Stimulated activated CD4-positive, alpha-beta T cell treated with anti-CD3 and anti-CD28 coated beads, Interleukin-15, amount 100 ng/mL, for 48 hours (primary cell): ENCODE data around the gene INPP5B.
"Not testable (repeated sequence)": the region's sequence is repeated elsewhere in the genome, so short reads cannot be mapped to it uniquely, and the experiment has no call there.

ENCODE experiments used
- DNase-seq, 2 donors: peaks; one replicate each; pipeline ENCODE4 v3.0.0-alpha.2; 2020; ENCODE audit warnings: low read depth in 2 of 2

The INPP5B gene

DNA sequence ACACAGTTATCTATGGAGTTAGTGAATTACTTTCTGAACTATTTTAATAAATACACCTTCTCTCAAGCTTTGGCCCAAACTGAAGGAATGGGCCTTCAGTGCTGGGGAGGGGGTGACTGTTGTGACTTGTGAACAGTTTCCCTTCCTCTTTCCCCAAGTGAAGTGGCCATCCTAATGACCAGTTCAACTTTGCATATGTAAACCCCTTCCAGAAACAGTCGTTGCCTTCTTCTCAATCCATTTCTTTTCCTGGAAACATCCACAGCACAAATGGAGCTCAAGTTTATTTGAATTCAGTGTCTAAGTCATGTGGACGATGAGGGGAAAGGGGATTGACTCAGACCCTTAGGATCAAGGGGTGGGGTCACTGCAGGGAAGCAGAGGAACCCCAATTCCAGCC is 1.3 kb upstream of the INPP5B start:
- DNase-seq: no peak

- DNase-seq: no peak
Observed at GRCh38 chr1:37947364-37947763, 511 bp upstream of the INPP5B start.

- DNase-seq: no peak
Observed at GRCh38 chr1:37945743-37946702, 830 bp downstream of the INPP5B start.

DNA sequence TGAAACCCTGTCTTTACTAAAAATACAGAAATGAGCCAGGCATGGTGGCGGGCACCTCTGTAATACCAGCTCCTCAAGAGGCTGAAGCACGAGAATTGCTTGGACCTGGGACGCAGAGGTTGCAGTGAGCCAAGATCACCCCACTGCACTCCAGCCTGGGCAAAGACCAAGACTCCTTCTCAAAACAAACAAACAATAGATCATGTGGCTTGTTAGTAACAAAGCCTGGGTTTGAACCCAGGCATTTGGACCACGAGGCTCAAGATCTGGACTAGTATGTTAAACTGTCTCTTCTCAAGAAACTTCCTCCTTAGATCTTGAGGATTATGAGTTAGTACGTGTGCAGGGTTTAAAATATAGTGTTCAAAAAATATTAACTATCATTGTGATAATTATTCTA is 1.6 kb downstream of the INPP5B start:
- DNase-seq: no peak

GRCh38 chr1:37944816-37945215 is 2.0 kb downstream of the INPP5B start:
- no peak for DNase-seq

DNA sequence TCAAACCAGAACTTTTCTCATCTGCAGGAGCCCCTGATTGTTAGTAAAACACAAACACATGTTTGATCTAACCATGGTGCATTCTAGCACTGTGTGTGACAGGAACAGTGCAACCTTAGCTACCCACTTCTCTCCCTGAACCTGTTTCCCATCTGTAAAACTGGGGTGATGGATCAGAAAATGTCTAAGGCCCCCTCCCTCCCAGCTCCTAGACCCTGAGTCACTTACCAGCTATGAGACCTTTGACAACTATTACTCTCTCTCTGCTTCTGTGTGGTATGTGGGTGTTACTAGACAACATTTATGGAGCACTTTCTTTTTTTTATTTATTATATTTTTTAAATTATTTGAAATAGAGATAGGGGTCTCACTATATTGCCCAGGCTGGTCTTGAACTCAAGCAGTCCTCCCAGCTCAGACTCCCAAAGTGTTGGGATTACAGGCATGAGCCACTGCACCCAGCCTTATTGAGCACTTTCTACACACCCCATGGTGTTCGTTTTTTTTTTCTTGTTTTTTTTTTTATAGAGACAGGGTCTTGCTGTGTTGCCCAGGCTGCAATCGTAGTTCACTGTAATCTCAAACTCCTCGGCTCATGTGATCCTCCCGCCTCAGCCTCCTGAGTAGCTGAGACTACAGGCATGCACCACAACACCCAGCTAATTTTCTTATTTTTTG is 2.6 kb downstream of the INPP5B start:
- DNase-seq: no peak

DNA sequence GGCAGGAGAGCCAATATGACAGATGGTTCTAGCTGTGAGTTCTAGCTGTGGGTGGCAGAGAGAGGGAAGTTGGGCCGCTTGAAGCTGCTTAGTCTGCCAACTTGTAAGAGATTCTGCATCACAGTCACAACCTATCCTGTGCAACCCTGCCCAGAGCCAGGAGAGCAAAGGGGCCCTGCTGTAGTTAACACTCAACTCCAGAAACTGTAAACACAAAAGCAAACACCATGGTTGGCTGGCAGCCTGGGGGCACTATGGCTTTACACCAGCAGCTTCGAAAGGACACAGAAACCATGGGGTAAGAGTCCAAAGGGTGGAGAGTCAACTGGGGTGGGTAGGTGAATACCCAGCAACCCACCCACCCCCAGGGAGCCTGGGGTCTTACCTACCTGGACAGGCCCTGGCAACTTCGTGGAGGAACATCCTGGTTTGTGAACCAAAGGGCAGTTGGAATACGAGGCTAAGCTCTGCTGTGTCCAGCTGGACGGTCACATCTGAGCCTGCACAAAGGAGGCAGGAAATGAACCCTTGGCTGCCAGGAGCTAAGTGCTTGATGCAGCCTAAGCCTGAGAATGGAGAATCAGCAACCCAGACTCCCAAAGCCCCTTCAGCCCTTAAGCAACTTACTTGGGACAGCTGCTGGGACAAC is 6.4 kb downstream of the INPP5B start:
- DNase-seq: no peak

DNA sequence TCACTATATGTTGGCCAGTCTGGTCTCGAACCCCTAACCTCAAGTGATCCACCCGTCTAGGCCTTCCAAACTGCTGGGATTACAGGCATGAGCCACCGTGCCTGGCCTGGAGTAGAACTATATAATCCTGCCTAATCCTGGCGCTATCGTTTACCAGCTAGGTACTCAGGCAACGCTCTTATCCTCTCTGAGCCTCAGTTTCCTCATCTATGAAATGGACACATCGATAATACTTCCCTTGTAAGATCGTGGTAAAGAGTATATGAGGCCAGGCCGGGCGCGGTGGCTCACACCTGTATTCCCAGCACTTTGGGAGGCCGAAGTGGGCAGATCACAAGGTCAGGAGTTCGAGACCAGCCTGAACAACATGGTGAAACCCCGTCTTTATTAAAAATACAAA is 10.1 kb downstream of the INPP5B start:
- DNase-seq: not testable (repeated sequence)

GRCh38 chr1:37932759-37933158 is 14.1 kb downstream of the INPP5B start:
- DNase-seq: no peak

DNA sequence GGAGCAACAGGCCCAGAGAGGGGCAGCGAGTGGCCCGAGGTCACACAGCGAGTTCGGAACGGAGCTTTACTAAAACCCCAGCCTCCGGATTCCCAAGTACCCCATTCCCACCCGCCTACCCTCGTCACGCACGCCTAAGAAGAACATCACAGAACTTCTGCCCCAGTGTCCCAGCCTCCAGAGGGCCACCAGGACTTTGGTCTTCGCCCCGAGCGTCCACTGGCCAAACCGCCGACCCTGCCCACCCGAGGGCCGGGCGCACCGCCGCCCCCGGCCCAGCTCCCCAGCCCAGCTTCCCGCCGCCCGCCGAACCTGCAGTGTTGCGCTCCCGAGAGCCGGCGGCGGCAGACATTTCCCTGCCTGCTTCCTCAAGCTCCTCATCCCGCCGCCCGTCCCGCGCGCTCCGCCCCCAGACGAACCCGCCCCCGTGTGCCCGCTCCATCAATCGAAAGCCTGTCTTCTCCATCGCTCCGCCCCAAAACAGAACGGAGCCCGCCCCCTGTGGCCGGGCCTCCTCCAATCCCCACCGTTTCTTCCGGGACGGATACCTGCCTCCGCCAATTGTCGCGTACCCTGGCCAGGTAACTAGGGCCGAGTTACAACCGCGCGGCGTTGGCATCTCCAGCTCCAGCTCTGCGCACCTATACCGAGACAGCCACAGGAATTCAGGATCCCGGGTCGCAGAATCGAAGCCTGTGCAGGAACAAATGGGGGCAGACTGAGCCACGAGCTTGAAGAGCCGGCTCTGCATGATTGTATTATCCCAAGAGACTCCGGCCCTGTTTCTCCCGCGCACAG is 15.3 kb downstream of the INPP5B start:
- peak; percentile 93 to 98 for DNase-seq

GRCh38 chr1:37931102-37931360 is 15.8 kb downstream of the INPP5B start:
- no peak for DNase-seq

GRCh38 chr1:37930246-37931101 is 16.4 kb downstream of the INPP5B start:
- DNase-seq: peak in 1 of 2 donors; percentile 35

DNA sequence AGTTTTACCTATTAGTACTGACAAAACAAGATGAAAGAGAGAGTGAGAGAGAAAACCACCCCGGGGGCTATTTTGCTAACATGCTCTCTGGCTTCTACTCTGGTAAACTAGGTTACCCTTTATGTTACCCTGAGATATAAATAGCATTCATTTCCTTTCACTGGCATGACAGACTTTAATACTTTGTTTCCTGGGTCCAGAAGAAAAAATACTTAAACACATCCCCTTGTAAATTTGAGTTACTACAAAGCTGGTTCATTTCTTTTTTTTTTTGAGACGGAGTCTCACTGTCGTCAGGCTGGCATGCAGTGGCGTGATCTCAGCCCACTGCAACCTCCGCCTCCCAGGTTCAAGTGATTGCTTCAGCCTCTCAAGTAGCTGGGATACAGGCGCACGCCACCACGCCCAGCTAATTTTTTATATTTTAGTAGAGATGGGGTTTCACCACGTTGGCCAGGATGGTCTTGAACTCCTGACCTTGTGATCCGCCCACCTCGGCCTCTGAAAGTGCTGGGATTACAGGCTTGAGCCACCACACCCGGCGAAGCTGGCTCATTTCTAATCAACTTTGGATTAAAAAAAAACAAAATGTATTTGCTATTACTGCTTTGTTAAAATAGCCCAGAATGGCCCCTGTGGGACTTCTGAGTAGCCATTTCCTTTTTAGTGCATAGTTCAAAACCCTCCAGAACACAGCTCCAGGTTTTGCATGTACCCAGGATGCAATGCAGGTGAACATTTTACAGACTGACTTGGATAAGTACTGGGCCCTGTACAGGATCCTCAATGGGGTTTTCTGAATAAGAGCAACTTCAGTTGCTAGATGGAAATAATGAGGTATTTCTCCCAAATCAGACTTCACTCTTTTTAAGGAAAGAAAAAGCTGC is 20.6 kb downstream of the INPP5B start:
- DNase-seq: no peak

GRCh38 chr1:37925316-37925715 is 21.5 kb downstream of the INPP5B start:
- DNase-seq: no peak

- DNase-seq: no peak
Observed at GRCh38 chr1:37923551-37923889, 23.3 kb downstream of the INPP5B start.

DNA sequence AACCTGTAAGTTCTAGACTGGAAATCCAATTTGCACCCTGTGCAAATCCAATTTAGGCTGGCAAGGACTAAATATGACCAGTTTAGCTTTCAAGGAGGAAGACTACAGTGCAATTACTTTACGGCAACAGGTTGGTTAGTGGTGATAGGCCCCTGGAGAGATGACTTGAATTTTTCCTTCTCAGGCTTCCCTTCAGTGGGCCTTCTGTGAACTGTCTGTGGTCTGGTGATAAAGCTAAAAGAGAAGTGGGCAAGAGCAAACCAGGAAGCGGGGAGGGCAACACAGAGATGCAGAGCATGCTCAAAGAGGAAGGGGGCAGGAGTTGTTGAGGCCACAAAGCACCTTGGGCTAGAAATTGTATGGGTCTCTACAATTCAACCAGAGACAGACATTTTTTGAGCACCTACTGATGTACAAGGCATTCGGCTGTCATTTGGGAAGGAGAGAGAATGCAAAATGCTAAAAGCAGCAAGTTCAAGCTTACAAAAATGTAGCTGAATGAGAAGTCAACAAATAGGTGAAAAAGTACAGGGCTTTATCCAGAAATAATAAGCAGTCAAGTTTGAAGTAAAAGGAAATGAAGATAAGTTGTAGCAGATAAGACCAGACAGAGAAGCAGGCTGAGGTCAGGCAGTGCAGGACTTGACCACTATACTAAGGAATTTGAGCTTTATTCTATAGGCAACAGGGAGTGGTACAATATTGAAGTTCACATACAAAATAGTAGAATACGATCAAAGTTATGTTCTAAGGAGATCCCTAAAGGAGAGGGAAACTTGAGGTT is 23.9 kb downstream of the INPP5B start:
- no peak for DNase-seq

GRCh38 chr1:37919277-37919676 is 27.6 kb downstream of the INPP5B start:
- no peak for DNase-seq

GRCh38 chr1:37915476-37916093 is 31.3 kb downstream of the INPP5B start:
- no peak for DNase-seq
